Endothelial cell of umbilical vein (primary cell): ENCODE measurements around the gene ZBTB7B. TPM values are rescaled to one million over a fixed set of nuclear protein-coding genes. Genes with fewer than 3 reads are reported as not detected.

Source experiments
- BruUV-seq: library from RNA; stranded (reverse); fragments of 400-500 nt; replicated peaks from 2 replicates; lab custom pipeline; 2021; lab: Mats Ljungman, UMichigan
- CTCF ChIA-PET: fragments of 300-600, 350-600 bp; sonication (Branson Sonifier 250); formaldehyde crosslinking; loops from one replicate; lab custom pipeline; 2021; ENCODE audit warnings: antibody characterized with exemption, inconsistent platforms; lab: Charles Lee
- POLR2A ChIA-PET: fragments of 300-600, 350-600 bp; sonication (Branson Sonifier 250); formaldehyde crosslinking; loops from one replicate; lab custom pipeline; 2021; ENCODE audit warnings: antibody characterized with exemption, inconsistent platforms; lab: Charles Lee
- DNase-seq: peaks from one replicate; pipeline ENCODE4 v3.0.0-alpha.2; 2011; ENCODE audit warnings: low read depth, low spot score
- FAIRE-seq: peaks from 2 replicates; lab custom pipeline; 2011; peaks lifted over from hg19 to GRCh38; lab: Jason Lieb, UNC
- H2AFZ ChIP-seq: 2 replicates; pipeline ENCODE4 v1.6.0; 2012; ENCODE audit warnings: low read depth, low read length, control low read depth, inconsistent platforms
- H3K27ac ChIP-seq: 2 replicates; pipeline ENCODE4 v1.5.1; 2011; ENCODE audit warnings: low read depth, mild to moderate bottlenecking, control low read depth, low read length, moderate library complexity; ENCODE audit not compliant: insufficient read depth
- H3K27me3 ChIP-seq, 2 experiments: 2 replicates each; pipeline versions ENCODE4 v1.6.0 to v1.6.1; 2011; ENCODE audit warnings: low read length in 2 of 2, mixed read lengths in 1 of 2; ENCODE audit not compliant: control insufficient read depth in 2 of 2, insufficient read depth in 2 of 2
- H3K36me3 ChIP-seq, 2 experiments: 2 replicates in 1 of 2; 3 replicates in 1 of 2; pipeline ENCODE4 v1.5.1; 2011; ENCODE audit warnings: low read length in 2 of 2, mild to moderate bottlenecking in 1 of 2, moderate library complexity in 1 of 2; ENCODE audit not compliant: control insufficient read depth in 2 of 2, insufficient read depth in 2 of 2; ENCODE audit errors: extremely low read depth in 1 of 2
- H3K4me1 ChIP-seq: 3 replicates; pipeline ENCODE4 v1.5.1; 2011; ENCODE audit warnings: mild to moderate bottlenecking, low read length; ENCODE audit not compliant: control insufficient read depth, insufficient read depth; ENCODE audit errors: extremely low read depth
- H3K4me2 ChIP-seq: 2 replicates; pipeline ENCODE4 v1.6.1; 2011; ENCODE audit warnings: low read length, control low read depth, mixed read lengths; ENCODE audit not compliant: insufficient read depth
- H3K4me3 ChIP-seq, 3 experiments: fragments of 200-600 bp in 1 of 3; sonication (generic), shearing (Covaris generic) in 1 of 3; replicated peaks in 1 of 3; 2 replicates each; pipeline ENCODE4 v1.5.1; 2011 to 2016; ENCODE audit warnings: control low read depth in 3 of 3, low read length in 3 of 3, mild to moderate bottlenecking in 2 of 3, inconsistent platforms in 1 of 3, low read depth in 1 of 3, moderate library complexity in 1 of 3; ENCODE audit not compliant: insufficient read depth in 1 of 3
- H3K79me2 ChIP-seq: 2 replicates; pipeline ENCODE4 v1.6.0; 2012; ENCODE audit warnings: low read length, inconsistent platforms; ENCODE audit not compliant: control insufficient read depth, insufficient read depth
- H3K9ac ChIP-seq: replicated peaks from 2 replicates; pipeline ENCODE3; 2011; ENCODE audit warnings: low read length, control low read depth; ENCODE audit not compliant: insufficient read depth; ENCODE audit errors: extremely low read depth
- H3K9me1 ChIP-seq: replicated peaks from 3 replicates; pipeline ENCODE4 v1.6.0; 2011; ENCODE audit warnings: mild to moderate bottlenecking, low read length; ENCODE audit not compliant: control insufficient read depth, insufficient read depth; ENCODE audit errors: extremely low read depth
- H3K9me3 ChIP-seq: replicated peaks from 2 replicates; pipeline ENCODE4 v1.5.1; 2012; ENCODE audit warnings: low read length, inconsistent platforms; ENCODE audit not compliant: control insufficient read depth, insufficient read depth
- H4K20me1 ChIP-seq: replicated peaks from 2 replicates; pipeline ENCODE3; 2011; ENCODE audit warnings: mild to moderate bottlenecking, low read length; ENCODE audit not compliant: control insufficient read depth, insufficient read depth; ENCODE audit errors: extremely low read depth
- CTCF ChIP-seq, 2 donors: IDR thresholded peaks; 1 replicate in 1 of 2; 2 replicates in 1 of 2; pipeline ENCODE4 v1.5.1; 2011; ENCODE audit warnings: low read length in 2 of 2, mild to moderate bottlenecking in 2 of 2, moderate library complexity in 2 of 2, control low read depth in 1 of 2, inconsistent platforms in 1 of 2, low read depth in 1 of 2; ENCODE audit not compliant: insufficient read depth in 1 of 2; ENCODE audit errors: extremely low read depth in 1 of 2
- EZH2 ChIP-seq: IDR thresholded peaks from 2 replicates; pipeline ENCODE4 v1.6.1; 2012; ENCODE audit warnings: borderline replicate concordance, low read depth, mild to moderate bottlenecking, moderate library complexity, low read length, inconsistent platforms; ENCODE audit not compliant: severe bottlenecking
- FOS ChIP-seq: IDR thresholded peaks from 2 replicates; pipeline ENCODE4 v1.6.1; 2011; ENCODE audit warnings: mild to moderate bottlenecking, low read length, moderate library complexity, borderline replicate concordance; ENCODE audit not compliant: insufficient read depth
- GATA2 ChIP-seq: IDR thresholded peaks from 2 replicates; pipeline ENCODE4 v1.7.0; 2011; ENCODE audit warnings: low read depth, mild to moderate bottlenecking, moderate library complexity, mixed read lengths, low read length; ENCODE audit not compliant: insufficient read length, insufficient read depth
- JUN ChIP-seq: IDR thresholded peaks from 2 replicates; pipeline ENCODE4 v1.6.1; 2011; ENCODE audit warnings: borderline replicate concordance, low read depth; ENCODE audit not compliant: insufficient read length, insufficient read depth
- MYC ChIP-seq: IDR thresholded peaks from one replicate; pipeline ENCODE4 v1.6.1; 2011; ENCODE audit warnings: mild to moderate bottlenecking, low read depth, low read length
- POLR2A ChIP-seq: IDR thresholded peaks from 2 replicates; pipeline ENCODE4 v1.6.1; 2012; ENCODE audit warnings: low read depth, mild to moderate bottlenecking, control low read depth, low read length
- POLR2AphosphoS5 ChIP-seq: IDR thresholded peaks from 2 replicates; pipeline ENCODE4 v1.6.1; 2012; ENCODE audit warnings: low read depth, mild to moderate bottlenecking, control low read depth, low read length, moderate library complexity; ENCODE audit not compliant: insufficient read depth
- dilution Hi-C: fragments of 300-500 bp; cut with MboI; formaldehyde crosslinking; loops from one replicate; pipeline ENCODE4 v1.15.0; 2019; ENCODE audit warnings: low sequenced_read_pairs; ENCODE audit not compliant: extremely low pct_ligation_motif_present
- intact Hi-C: fragments of 100-400 bp; cut with micrococcal nuclease; formaldehyde crosslinking; loops from one replicate; pipeline ENCODE4 v1.10.0; 2022
- polyA plus RNA-seq, 4 experiments: library from polyadenylated mRNA; depleted of rRNA in 3 of 4; stranded (reverse) in 3 of 4; unstranded in 1 of 4; fragments of >200 nt; gene quantifications; 2 replicates each; pipeline versions ENCODE4 v1.2.1 to v1.2.3, GENCODE V29; 2011 to 2012; ENCODE audit warnings: missing spikeins in 1 of 4
- total RNA-seq: library from RNA; stranded (reverse); gene quantifications from 2 replicates; pipeline ENCODE4 v1.2.3, GENCODE V29; 2021
- TF ChIP-seq, protein P1 (sequence below): IDR thresholded peaks from 2 replicates; pipeline ENCODE4 v1.6.1; 2011; ENCODE audit not compliant: insufficient read depth, insufficient read length

The ZBTB7B gene
- total and polyA plus RNA-seq, 2 donors (not counting 3 experiments of a cell fraction or from before 2014, with no cell fraction given) = 20.0 to 26.2 TPM

DNA sequence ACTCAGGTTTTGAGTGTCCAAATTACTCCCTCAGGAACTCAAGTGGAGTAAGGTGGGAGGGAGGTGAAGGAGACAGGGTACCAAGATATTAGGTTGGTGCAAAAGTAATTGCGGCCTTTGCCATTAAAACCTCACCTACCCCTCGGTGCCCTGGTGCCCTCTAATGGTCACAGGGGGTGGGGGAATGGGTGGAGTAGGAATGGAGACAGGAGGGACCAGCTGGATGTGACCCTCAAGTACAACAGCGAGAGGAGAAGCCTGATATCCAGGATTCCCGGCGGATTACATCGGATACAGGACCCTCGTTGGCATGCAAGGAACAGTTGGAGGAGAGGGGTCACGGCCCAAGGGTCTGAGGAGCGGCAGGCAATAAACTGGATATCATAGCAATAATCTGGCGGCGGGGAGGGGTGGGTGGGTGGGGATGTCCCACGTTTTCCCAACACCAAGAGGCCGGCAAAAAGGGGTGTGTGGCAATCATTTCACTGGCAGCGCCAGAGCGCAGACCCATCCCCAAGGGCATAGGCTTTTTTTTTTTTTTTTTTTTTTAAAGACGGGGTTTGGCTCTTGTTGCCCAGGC lies 4.3 kb upstream of the ZBTB7B start:
- ChIA-PET POLR2A (interaction anchor here (1.0 to 1.4 kb wide), 2 partner anchors 37 to 63 kb away, joined by 3 read pairs; partner anchors contain the start of gene PYGO2), CTCF (interaction anchor here (0.8 to 6.5 kb wide), 23 partner anchors 8 to 439 kb away, joined by 3 to 87 read pairs (median 6); partner anchors contain the start of genes ADAM15, CKS1B, FLAD1 and PBXIP1)
- Histone ChIP-seq H2AFZ (no peak overlapping the region), H3K36me3 (no peaks in the 10 kb centered on the region), H3K4me3 (no peak overlapping the region), H3K27ac (no peak overlapping the region), H3K4me1 (peaks cover 15% of the 10 kb centered on the region), H3K27me3 (no peaks in the 10 kb centered on the region), H3K79me2 (peaks cover 4% of the 10 kb centered on the region), H3K9me1 (no peaks in the 10 kb centered on the region), H3K9ac (no peak overlapping the region), H3K9me3 (no peaks in the 10 kb centered on the region), H3K4me2 (no peak overlapping the region), H4K20me1 (no peaks in the 10 kb centered on the region)
- TF ChIP-seq, protein P1, sequence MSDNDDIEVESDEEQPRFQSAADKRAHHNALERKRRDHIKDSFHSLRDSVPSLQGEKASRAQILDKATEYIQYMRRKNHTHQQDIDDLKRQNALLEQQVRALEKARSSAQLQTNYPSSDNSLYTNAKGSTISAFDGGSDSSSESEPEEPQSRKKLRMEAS = no peak
- no peak for TF ChIP-seq POLR2AphosphoS5
- TF ChIP-seq FOS = no peak
- TF ChIP-seq EZH2 = no peak
- no peak for TF ChIP-seq CTCF (IDR thresholded peaks at IDR 0.05; ENCODE audit: extremely low read depth in 1 of 2, insufficient read depth in 1 of 2, low read depth in 1 of 2, low read length in 2 of 2)
- TF ChIP-seq JUN = no peak
- TF ChIP-seq MYC = no peak
- no peak for TF ChIP-seq POLR2A
- TF ChIP-seq GATA2 = no peak
- FAIRE-seq (no peak), DNase-seq (no peak)
- no TSS peak for BruUV-seq
- intact Hi-C loops = loop anchor here (5.0 kb wide), 1 partner anchor 331 kb away; no protein-coding TSS in a partner anchor
- dilution Hi-C loops = no loop called here
